GM12878 (cell line): ENCODE measurements around the gene C1orf21. TPM values are rescaled to one million over a fixed set of nuclear protein-coding genes. Genes with fewer than 3 reads are reported as not detected.

Experiments
- ATAC-seq: fragments of 200-7000 bp; cut with Tn5 transposase; 3 replicates; pipeline ENCODE4 v1.9.1; 2020; ENCODE audit warnings: mild to moderate bottlenecking, moderate library complexity
- BruUV-seq: library from RNA; stranded (reverse); fragments of 400-500 nt; replicated peaks from 2 replicates; lab custom pipeline; 2021; lab: Mats Ljungman, UMichigan
- CTCF ChIA-PET: fragments of 300-600 bp; sonication (Branson Sonifier 250); formaldehyde crosslinking; extraction: SDS; loops from one replicate; lab custom pipeline; 2021; ENCODE audit warnings: inconsistent platforms; lab: Yijun Ruan, JAX
- POLR2A ChIA-PET: fragments of 350-600 bp; formaldehyde crosslinking; extraction: SDS; loops from one replicate; lab custom pipeline; 2021; ENCODE audit warnings: inconsistent platforms; lab: Charles Lee
- RAD21 ChIA-PET: fragments of 300-600 bp; sonication (Branson Sonifier 250); formaldehyde crosslinking; loops from one replicate; lab custom pipeline; 2023; ENCODE audit warnings: antibody characterized with exemption; ENCODE audit not compliant: unreplicated experiment; lab: Charles Lee
- SMC1A ChIA-PET: fragments of 300-600 bp; sonication (Branson Sonifier 250); formaldehyde crosslinking; loops from one replicate; lab custom pipeline; 2023; ENCODE audit not compliant: unreplicated experiment, uncharacterized antibody; lab: Charles Lee
- DNase-seq: peaks from one replicate; pipeline ENCODE4 v3.0.0-alpha.2; 2011; ENCODE audit warnings: low read depth, low spot score
- FAIRE-seq: peaks from 3 replicates; lab custom pipeline; 2011; peaks lifted over from hg19 to GRCh38; lab: Jason Lieb, UNC
- H2AFZ ChIP-seq: 2 replicates; pipeline ENCODE4 v1.6.0; 2011; ENCODE audit warnings: low read depth, low read length, control low read depth; ENCODE audit not compliant: control insufficient read depth
- H3K27ac ChIP-seq: 2 replicates; pipeline ENCODE4 v1.5.1; 2011; ENCODE audit warnings: control low read depth; ENCODE audit not compliant: control insufficient read depth, insufficient read depth
- H3K27me3 ChIP-seq, 2 experiments: replicated peaks in 1 of 2; 2 replicates each; pipeline versions ENCODE4 v1.6.0 to v1.6.1; 2011; ENCODE audit warnings: low read length in 1 of 2; ENCODE audit not compliant: control insufficient read depth in 2 of 2, insufficient read depth in 2 of 2
- H3K36me3 ChIP-seq, 2 experiments: 2 replicates each; pipeline ENCODE4 v1.5.1; 2011; ENCODE audit warnings: low read length in 1 of 2; ENCODE audit not compliant: control insufficient read depth in 2 of 2, insufficient read depth in 2 of 2
- H3K4me1 ChIP-seq: 2 replicates; pipeline ENCODE4 v1.6.1; 2011; ENCODE audit warnings: mild to moderate bottlenecking, low read length, moderate library complexity, mixed read lengths; ENCODE audit not compliant: control insufficient read depth, insufficient read depth
- H3K4me2 ChIP-seq: 2 replicates; pipeline ENCODE4 v1.6.0; 2011; ENCODE audit warnings: control low read depth; ENCODE audit not compliant: control insufficient read depth, insufficient read depth
- H3K4me3 ChIP-seq: fragments of 200-600 bp; sonication (generic); 2 replicates; pipeline ENCODE4 v1.5.1; 2016
- H3K79me2 ChIP-seq: 2 replicates; pipeline ENCODE4 v1.6.0; 2011; ENCODE audit warnings: low read length; ENCODE audit not compliant: control insufficient read depth, insufficient read depth
- H3K9ac ChIP-seq: 2 replicates; pipeline ENCODE4 v1.8.0; 2011; ENCODE audit warnings: low read length, control low read depth, mixed read lengths; ENCODE audit not compliant: control insufficient read depth, insufficient read depth
- H3K9me3 ChIP-seq: replicated peaks from 3 replicates; pipeline ENCODE4 v1.5.1; 2011; ENCODE audit warnings: mild to moderate bottlenecking, low read length; ENCODE audit not compliant: control insufficient read depth, insufficient read depth
- H4K20me1 ChIP-seq: 2 replicates; pipeline ENCODE4 v1.6.0; 2011; ENCODE audit not compliant: control insufficient read depth, insufficient read depth
- BHLHE40 ChIP-seq, 2 experiments: fragments of 450-650 bp in 1 of 2; IDR thresholded peaks; 2 replicates each; pipeline ENCODE4 v1.6.1; 2011 to 2017; ENCODE audit warnings: low read depth in 2 of 2, borderline replicate concordance in 1 of 2, improper control_type of control experiment in 1 of 2, low read length in 1 of 2, mild to moderate bottlenecking in 1 of 2
- CBX3 ChIP-seq: fragments of 200-600 bp; sonication (generic); IDR thresholded peaks from 2 replicates; pipeline ENCODE4 v1.6.1; 2016; ENCODE audit warnings: low read depth, borderline replicate concordance
- E2F8 ChIP-seq: fragments of 450-650 bp; IDR thresholded peaks from 2 replicates; pipeline ENCODE4 v1.6.1; 2018; ENCODE audit warnings: mild to moderate bottlenecking, low read depth, moderate library complexity; ENCODE audit not compliant: partially characterized antibody
- EZH2 ChIP-seq: IDR thresholded peaks from 2 replicates; pipeline ENCODE4 v1.6.1; 2012; ENCODE audit warnings: low read depth, mild to moderate bottlenecking, control low read depth, inconsistent platforms, low read length, borderline replicate concordance; ENCODE audit not compliant: control insufficient read depth
- MTA2 ChIP-seq: fragments of 450-650 bp; IDR thresholded peaks from 2 replicates; pipeline ENCODE4 v1.6.1; 2016; ENCODE audit warnings: low read depth, mild to moderate bottlenecking, moderate library complexity
- NFIC ChIP-seq: IDR thresholded peaks from 2 replicates; pipeline ENCODE4 v1.6.1; 2012; ENCODE audit warnings: low read depth, mild to moderate bottlenecking, inconsistent platforms, low read length, moderate library complexity
- NR2C1 ChIP-seq: fragments of 450-650 bp; IDR thresholded peaks from 2 replicates; pipeline ENCODE4 v1.6.1; 2017; ENCODE audit warnings: antibody characterized with exemption, mild to moderate bottlenecking, moderate library complexity
- PAX5 ChIP-seq: IDR thresholded peaks from 2 replicates; pipeline ENCODE4 v1.6.1; 2011; ENCODE audit warnings: low read depth, low read length, borderline replicate concordance
- POU2F2 ChIP-seq: IDR thresholded peaks from 3 replicates; pipeline ENCODE4 v1.6.1; 2011; ENCODE audit warnings: low read depth, mild to moderate bottlenecking, low read length, borderline replicate concordance
- SKIL ChIP-seq: fragments of 450-650 bp; IDR thresholded peaks from 2 replicates; pipeline ENCODE4 v1.6.1; 2017; ENCODE audit warnings: mild to moderate bottlenecking, low read depth, inconsistent platforms; ENCODE audit not compliant: poor library complexity, severe bottlenecking
- STAT1 ChIP-seq: fragments of 450-650 bp; conservative IDR thresholded peaks from 2 replicates; pipeline ENCODE4 v1.6.1; 2014; ENCODE audit warnings: antibody characterized with exemption, mild to moderate bottlenecking
- ZNF217 ChIP-seq: fragments of 450-650 bp; IDR thresholded peaks from 2 replicates; pipeline ENCODE4 v1.6.1; 2017; ENCODE audit warnings: antibody characterized with exemption, mild to moderate bottlenecking
- ZZZ3 ChIP-seq: IDR thresholded peaks from 2 replicates; pipeline ENCODE4 v1.6.1; 2011; ENCODE audit warnings: low read depth; ENCODE audit not compliant: control insufficient read depth, insufficient read length
- WGBS: methylation state at CpG from one replicate; pipeline ENCODE4 v1.1.6; 2016; ENCODE audit warnings: low lambda C conversion rate; ENCODE audit not compliant: insufficient replicate concordance, insufficient coverage; ENCODE audit errors: missing lambda C conversion rate; 5-methylcytosine and 5-hydroxymethylcytosine counted together
- in situ Hi-C: fragments of 300-500 bp; cut with MboI; formaldehyde crosslinking; loops from 9 replicates; pipeline ENCODE4 v1.14.3; 2018; ENCODE audit warnings: mixed read lengths
- intact Hi-C: fragments of 100-400 bp; cut with micrococcal nuclease; formaldehyde crosslinking; loops from one replicate; pipeline ENCODE4 v1.14.2; 2022; ENCODE audit not compliant: unreplicated experiment
- polyA plus RNA-seq, 11 experiments: library from polyadenylated mRNA; depleted of rRNA in 4 of 11; unstranded in 6 of 11; stranded (reverse) in 5 of 11; fragments of >200 nt; fragmentation: Nextera tagmentation in 4 of 11; fragmentation: Illumina TruSeq in 1 of 11; extraction: Ambion mirVana in 4 of 11; extraction: Trizol in 1 of 11; gene quantifications; 1 replicate in 1 of 11; 2 replicates in 10 of 11; pipeline versions ENCODE4 v1.2.1 to v1.2.3, GENCODE V29; 2011 to 2016; ENCODE audit warnings: inconsistent platforms in 2 of 11, missing spikeins in 2 of 11, low read depth in 1 of 11
- total RNA-seq, 4 experiments: library from RNA; depleted of rRNA in 3 of 4; stranded (reverse); fragments of >200 nt in 3 of 4; fragmentation: Illumina TruSeq in 1 of 4; extraction: Trizol in 1 of 4; gene quantifications; 2 replicates each; pipeline versions ENCODE4 v1.2.1 to v1.2.3, GENCODE V29; 2013 to 2021

The C1orf21 gene
- total and polyA plus RNA-seq, 10 of the 15 experiments (the other 5 are each of a cell fraction or from before 2014, with no cell fraction given): 0.03 to 1.6 (median 0.17) TPM; not detected in 3

GRCh38 chr1:184509105-184509504, 122.3 kb downstream of the C1orf21 start:
- no peaks in the 10 kb centered on the region for H3K79me2 ChIP-seq
- SMC1A ChIA-PET: interaction anchor here (0.7 to 1.6 kb wide), 2 partner anchors 8 to 526 kb away, joined by 3 read pairs; no protein-coding TSS in a partner anchor
- 45% methylated on average over 2 of the region's 2 CpGs for WGBS
- no peak for ATAC-seq
- no TSS peak for BruUV-seq
- no peaks in the 10 kb centered on the region for H4K20me1 ChIP-seq
- RAD21 ChIA-PET: no interaction called here
- POLR2A ChIA-PET: interaction anchor here (0.5 to 0.8 kb wide), 2 partner anchors 14 to 689 kb away, joined by 3 read pairs; no protein-coding TSS in a partner anchor
- no peak overlapping the region for H3K4me3 ChIP-seq
- H2AFZ ChIP-seq: no peak overlapping the region
- no peak for TF ChIP-seq CBX3
- TF ChIP-seq NFIC: no peak
- no peak for TF ChIP-seq STAT1
- intact Hi-C loops (no loop called here), in situ Hi-C loops (no loop called here)
- FAIRE-seq: no peak
- CTCF ChIA-PET: interaction anchor here (0.7 to 1.6 kb wide), 2 partner anchors 11 to 155 kb away, joined by 3 to 4 read pairs; no protein-coding TSS in a partner anchor
- peaks cover 0 to 2% of the 10 kb centered on the region in 2 experiments; a peak in 2 of 4 replicates for H3K27me3 ChIP-seq
- DNase-seq: no peak
- H3K9ac ChIP-seq: no peak overlapping the region
- H3K27ac ChIP-seq: no peak overlapping the region
- no peaks in the 10 kb centered on the region for H3K4me1 ChIP-seq
- H3K36me3 ChIP-seq: no peaks in the 10 kb centered on the region
- no peaks in the 10 kb centered on the region for H3K9me3 ChIP-seq
- H3K4me2 ChIP-seq: no peak overlapping the region

GRCh38 chr1:184510110-184510509, 123.3 kb downstream of the C1orf21 start:
- SMC1A ChIA-PET: no interaction called here
- no peak for FAIRE-seq
- no peak for TF ChIP-seq MTA2
- no peak for TF ChIP-seq ZZZ3
- no peak for TF ChIP-seq SKIL
- no peak for TF ChIP-seq NR2C1
- TF ChIP-seq EZH2: no peak
- no peak for TF ChIP-seq ZNF217
- no peak for TF ChIP-seq E2F8
- no peak for TF ChIP-seq PAX5
- no peak for TF ChIP-seq POU2F2
- no peak for TF ChIP-seq BHLHE40 (IDR thresholded peaks at IDR 0.05; ENCODE audit: borderline replicate concordance in 1 of 2, low read depth in 2 of 2, low read length in 1 of 2)

More at GRCh38 chr1:184510110-184510509, 123.3 kb downstream of the C1orf21 start:
- H3K9me3 ChIP-seq: no peaks in the 10 kb centered on the region
- WGBS: 61% methylated on average over 3 of the region's 3 CpGs
- H3K4me1 ChIP-seq: no peaks in the 10 kb centered on the region
- H3K9ac ChIP-seq: no peak overlapping the region
- no peaks in the 10 kb centered on the region for H3K79me2 ChIP-seq
- H3K4me3 ChIP-seq: no peak overlapping the region
- in situ Hi-C loops: no loop called here
- no peak for DNase-seq
- ChIA-PET CTCF (interaction anchor here (1.6 kb wide), 1 partner anchor 10 kb away, joined by 4 read pairs; no protein-coding TSS in a partner anchor), RAD21 (no interaction called here), POLR2A (interaction anchor here (0.8 to 1.0 kb wide), 2 partner anchors 15 kb away, joined by 3 to 4 read pairs; no protein-coding TSS in a partner anchor)
- intact Hi-C loops: no loop called here
- H4K20me1 ChIP-seq: no peaks in the 10 kb centered on the region
- no peak overlapping the region for H3K27ac ChIP-seq
- no peaks in the 10 kb centered on the region for H3K36me3 ChIP-seq
- no peaks in the 10 kb centered on the region for H3K27me3 ChIP-seq
- ATAC-seq: no peak
- no peak overlapping the region for H2AFZ ChIP-seq
- BruUV-seq: no TSS peak
- H3K4me2 ChIP-seq: no peak overlapping the region
